ENCODE results near the gene DBN1.

Gene DBN1

DNA sequence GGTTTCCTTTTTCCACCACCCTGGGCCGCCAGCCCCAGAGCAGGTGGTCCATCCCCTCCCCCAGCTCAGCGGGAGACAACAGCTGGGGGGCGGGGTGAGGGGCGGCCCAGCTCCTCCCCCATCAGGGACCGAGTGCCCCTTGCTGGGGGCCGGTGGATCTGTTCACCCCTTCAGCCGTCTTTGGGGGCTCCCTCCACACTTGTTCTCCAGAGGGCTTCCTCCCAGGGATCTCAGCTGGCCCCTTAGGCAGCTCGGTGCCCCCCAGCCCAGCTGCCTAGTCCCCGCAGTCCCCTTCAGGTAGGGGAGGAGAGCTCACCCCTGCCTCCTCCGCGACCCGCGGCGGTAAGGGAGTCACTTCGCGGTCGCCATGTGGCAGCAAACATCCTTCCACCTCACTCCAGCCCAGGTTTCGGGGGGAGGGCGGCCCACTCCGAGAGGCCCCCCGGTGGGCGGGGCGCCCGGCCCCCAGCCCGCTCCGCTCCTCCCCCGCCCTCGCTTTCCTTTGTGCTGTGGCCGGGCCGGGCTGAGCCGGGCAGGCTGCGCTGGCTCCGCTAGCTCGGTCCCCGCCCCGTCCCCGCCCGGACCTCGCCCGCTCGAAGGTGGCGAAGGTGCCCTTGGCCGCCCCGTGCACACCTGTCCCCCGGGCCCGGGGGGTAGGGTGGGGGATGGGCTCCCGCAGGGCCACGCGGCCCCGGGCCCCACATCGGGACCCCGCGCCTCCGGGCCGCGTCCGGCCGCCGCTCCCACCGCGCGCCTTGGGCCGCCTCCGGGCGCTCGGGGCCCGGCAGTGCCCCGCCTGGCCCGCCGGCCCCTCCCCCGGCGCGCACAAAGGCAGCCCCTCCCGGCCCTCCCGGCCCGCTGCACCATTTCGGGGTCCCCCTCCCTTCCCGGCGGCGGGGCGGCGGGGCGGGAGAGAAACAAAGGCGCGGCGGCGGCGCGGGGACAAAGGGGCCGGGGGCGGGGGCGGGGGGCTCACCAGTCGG lies 683 bp downstream of the DBN1 start:
- DNase-seq (ENCODE audit: low read depth, low spot score) = no peak

- DNase-seq (ENCODE audit: low read depth, low spot score) = no peak
These were observed 1.7 kb downstream of the DBN1 start for GRCh38 chr5:177471610-177472356.

DNA sequence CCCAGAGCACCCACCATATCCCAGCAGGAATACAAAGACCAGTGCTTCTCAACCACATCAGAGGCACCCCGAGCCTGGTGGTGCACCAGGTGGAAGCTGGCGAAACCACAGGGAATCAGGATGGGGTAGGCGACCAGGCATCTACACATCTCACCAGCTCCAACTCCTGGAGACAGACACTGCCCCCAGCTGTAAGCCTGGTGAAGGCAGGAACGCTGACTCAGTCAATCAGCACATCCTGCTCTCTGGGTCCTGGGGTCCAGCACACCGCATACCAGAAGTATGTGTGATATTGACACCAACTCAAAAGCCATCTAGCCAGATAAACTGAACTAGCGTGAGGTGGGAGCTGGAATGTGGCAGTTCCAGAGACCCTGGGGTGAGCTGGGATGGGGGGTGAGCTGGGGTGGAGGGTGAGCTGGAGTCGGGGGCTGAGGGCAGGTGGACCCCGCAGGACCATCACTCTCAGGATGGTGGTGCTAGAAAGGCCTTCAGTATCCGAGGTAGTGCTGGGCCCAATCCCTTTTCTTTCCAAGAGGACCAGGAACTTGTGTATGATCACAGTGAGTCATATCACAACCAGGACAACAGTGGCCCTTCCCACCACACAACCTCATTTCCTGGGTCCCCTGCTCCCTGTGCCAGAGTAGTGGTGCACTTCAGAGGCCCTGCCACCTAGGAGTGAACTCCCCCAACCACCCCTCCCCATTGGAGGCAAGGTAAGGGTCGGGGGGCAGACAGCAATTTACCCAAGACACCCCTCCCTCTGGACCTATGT lies 2.5 kb downstream of the DBN1 start:
- no peak for DNase-seq (ENCODE audit: low read depth, low spot score)

DNA sequence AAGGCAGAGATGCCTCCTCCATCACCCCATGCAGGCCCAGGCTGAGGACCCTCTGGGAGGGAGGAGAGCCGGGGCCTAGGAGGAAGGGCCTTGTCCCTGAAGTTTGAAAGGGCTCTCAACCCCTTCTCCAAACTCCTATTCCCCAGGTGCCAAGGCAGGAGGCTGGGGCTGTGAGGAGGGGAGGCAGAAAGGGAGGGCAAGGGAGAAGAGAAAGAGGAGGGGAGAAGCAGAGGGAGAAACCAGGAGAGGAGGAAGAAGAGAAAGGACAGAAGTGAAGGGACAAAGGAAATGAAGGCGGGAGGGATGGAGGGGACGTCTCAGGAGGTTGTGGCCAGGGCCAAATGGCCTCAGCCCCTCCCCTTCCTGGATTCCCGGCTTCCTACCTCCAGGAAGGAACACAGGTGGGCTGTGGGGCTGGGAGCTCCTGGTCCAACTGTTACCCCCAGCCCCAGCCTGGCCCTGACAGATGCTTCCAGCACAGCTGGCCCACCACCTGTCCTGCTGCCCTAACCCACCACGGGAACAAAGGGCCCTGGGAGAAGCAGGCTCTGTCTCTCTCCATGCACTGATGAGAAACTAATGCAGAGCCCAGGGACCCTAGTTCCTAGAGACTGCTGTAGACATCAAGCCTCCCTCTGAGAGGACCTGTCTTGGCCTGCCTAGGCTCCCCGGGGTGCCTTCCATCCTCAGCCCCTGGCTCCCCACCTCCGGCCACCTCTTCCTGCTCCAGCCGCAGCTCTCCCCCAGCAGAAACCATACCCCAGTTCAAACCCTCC lies 3.5 kb downstream of the DBN1 start:
- DNase-seq (ENCODE audit: low read depth, low spot score) = no peak

DNA sequence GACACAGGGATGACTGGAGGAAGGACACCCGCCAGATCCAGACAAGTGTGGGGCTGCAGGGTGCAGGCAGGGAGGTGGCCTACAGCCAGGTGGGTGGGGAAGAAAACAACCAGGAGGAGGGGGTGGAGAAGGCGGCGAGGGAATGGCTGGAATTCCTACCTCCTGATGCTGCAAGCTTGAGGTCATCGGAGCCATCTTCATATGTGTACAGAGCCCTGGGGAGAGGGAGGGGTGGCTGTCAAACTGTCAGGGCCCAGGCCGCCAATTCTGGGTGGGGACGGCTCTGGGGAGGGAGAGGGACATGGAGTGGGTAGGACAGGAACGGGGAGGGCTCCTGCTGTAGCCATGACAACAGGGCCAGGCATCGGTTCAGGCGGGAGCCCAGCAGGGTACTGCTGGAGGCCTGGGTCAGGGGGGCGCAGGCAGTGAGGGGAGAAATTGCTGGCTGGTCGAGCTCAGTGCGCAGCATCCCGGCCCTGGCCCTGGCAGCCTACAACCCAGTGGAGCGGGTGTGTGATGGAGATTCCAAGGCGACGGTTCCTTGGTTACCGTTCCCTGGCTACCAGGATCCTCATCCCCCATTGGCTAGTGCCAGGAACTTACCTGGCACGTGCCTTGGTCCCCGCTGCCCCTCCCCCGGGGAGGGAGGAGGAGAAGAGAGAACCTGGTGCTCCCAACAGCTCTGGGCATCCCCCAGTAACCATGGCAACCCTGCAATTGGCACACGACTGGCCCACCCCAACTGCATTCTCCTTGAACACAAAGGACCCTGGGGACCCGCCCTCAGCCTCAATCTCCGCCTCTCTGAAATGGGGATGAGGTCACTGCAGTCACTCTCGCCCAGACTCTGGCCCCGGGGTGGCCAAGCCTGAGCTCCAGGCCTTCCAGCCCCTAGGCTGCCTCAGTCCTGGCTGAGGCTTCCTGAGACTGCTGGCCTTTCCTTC lies 4.5 kb downstream of the DBN1 start:
- no peak for DNase-seq (ENCODE audit: low read depth, low spot score)

DNA sequence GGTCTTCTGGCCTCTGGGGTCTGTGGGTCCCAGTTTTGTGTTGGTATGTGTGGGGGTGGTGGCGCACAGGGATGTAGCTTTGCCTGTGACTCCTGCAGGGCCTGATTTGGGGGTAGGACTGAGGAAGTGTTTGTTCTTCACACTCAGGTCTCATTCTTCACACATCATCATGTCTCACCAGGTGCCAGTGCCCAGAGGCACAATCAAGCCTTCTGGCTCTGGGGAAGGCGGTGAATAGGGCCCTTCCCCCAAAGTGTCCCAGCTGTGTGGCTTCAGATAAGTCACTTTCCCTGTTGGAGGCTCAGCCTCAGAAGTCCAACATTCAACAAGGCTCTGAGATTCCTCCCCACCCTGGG lies 5.1 kb downstream of the DBN1 start:
- DNase-seq (ENCODE audit: low read depth, low spot score) = no peak

- no peak for DNase-seq (ENCODE audit: low read depth, low spot score)
These were observed 6.0 kb downstream of the DBN1 start for GRCh38 chr5:177467436-177467835.

- no peak for DNase-seq (ENCODE audit: low read depth, low spot score)
These were observed 6.6 kb downstream of the DBN1 start for GRCh38 chr5:177466861-177467260.

DNA sequence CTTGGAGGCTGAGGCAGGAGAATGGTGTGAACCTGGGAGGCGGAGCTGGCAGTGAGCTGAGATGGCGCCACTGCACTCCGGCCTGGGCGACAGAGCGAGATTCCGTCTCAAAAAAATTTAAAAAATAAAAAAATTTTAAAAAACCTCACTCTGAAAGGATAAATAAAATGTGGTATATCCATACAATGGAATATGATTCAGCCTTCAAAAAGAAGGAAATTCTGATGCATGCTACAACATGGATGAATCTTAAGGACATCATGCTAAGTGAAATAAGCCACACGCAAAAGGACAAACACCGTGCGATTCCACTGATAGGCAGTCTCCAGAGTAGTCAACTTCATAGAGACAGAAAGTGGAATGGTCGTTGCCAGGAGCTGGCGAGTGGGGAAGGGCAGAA lies 8.4 kb downstream of the DBN1 start:
- DNase-seq (ENCODE audit: low read depth, low spot score) = no peak

- DNase-seq (ENCODE audit: low read depth, low spot score) = no peak
These were observed 11.3 kb downstream of the DBN1 start for GRCh38 chr5:177462021-177462670.

GRCh38 chr5:177459819-177460628 lies 13.4 kb downstream of the DBN1 start:
- no peak for DNase-seq (ENCODE audit: low read depth, low spot score)

- DNase-seq (ENCODE audit: low read depth, low spot score) = no peak
These were observed 14.1 kb downstream of the DBN1 start for GRCh38 chr5:177459357-177459756.

- no peak for DNase-seq (ENCODE audit: low read depth, low spot score)
These were observed 14.5 kb downstream of the DBN1 start for GRCh38 chr5:177458912-177459350.

DNA sequence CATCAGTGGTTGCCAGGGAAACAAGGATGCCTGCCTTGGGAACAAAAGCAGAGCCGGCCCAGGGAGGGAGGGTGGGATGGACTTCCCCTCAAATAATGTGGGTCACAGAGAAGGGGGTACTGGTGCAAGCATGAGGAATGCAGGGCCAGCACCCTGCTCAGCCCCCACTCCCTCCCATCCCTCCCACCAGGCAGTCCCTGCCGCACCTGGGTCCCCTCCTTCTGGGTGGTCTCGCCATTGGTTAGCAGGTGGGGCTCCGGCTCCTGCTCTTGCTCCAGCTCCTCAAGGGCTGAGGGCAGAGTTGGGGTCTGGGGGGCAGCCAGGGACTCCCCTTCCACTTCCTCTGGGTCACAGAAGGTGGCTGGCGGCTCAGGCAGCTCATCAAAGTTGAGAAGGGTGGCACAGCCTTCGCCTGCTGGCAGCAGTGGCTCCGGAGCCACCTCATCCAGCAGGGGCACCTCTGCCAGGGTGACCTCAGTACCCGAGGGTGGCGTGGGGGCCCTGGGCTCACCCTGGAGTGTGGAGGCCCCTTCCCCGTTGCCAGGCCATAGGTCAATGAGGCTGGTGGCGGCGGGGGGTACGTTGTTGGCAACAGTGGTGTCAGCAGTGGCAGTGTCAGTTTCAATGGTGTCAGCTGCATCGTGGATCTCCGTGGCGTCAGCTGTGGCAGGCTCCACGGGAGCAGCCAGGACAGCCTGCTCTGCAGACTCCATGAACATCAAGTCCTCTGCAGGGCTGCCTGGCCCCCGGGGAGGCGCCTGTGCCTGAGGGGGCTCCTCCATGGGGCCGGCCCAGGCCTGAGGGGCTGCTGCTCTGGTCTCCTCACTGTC lies 15.4 kb downstream of the DBN1 start:
- no peak for DNase-seq (ENCODE audit: low read depth, low spot score)

DNA sequence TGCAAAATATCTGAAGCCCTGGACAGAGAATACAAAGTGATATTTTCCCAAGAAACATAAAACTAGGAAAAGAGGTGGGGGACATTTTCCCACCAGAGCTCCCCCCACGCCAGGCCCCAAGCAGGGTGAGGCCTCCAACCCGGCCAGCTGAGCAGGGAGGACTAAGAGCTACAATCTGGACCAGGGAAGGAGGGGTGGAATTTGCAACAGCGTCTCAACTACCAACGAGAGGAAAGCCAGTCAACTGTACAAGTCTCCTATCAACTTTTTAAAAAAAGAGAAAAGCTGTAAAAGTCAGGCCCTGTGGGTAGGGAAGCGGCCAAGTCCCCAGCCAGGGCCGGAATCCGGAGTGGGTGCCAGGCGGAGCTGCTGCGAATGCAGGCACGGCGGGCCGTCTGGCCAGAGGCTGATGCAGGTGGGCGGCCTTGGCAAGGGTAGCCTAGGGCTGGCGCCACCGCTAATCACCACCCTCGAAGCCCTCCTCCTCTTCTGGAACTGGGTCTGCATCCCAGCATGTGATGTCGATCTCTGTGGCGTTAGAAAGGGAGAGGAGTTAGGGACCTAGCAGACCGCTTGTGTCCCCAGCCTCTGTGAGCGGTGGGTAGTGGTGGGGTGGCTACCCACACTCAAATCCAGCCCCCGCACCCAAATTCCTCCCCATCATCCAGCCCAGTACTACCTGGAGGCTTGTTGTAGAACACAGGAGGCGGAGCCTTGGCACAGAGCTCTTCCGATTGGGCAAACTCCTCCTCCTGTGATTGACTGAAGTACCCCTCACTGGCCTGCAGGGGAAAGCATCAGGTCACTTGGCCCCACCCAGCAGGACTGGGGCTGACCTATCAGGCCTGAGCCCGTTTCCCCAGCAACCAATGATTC lies 16.2 kb downstream of the DBN1 start:
- no peak for DNase-seq (ENCODE audit: low read depth, low spot score)

GRCh38 chr5:177456591-177456964 lies 16.9 kb downstream of the DBN1 start:
- DNase-seq (ENCODE audit: low read depth, low spot score) = no peak

All from activated CD4-positive, CD25-positive, alpha-beta regulatory T cell treated with anti-CD3 and anti-CD28 coated beads, Interleukin-2, amount 50 U/mL, for 16 hours (primary cell).